ENCODE results near the gene CNNM3. TPM values are rescaled to one million over a fixed set of nuclear protein-coding genes. Genes with fewer than 3 reads are reported as not detected.
A peak's percentile ranks its signal among the peaks of the same experiment; 100 is the strongest.

Gene CNNM3
- total RNA-seq, 6 experiments from 2014 or later = 11.5 to 37.6 (median 21.6) TPM

DNA sequence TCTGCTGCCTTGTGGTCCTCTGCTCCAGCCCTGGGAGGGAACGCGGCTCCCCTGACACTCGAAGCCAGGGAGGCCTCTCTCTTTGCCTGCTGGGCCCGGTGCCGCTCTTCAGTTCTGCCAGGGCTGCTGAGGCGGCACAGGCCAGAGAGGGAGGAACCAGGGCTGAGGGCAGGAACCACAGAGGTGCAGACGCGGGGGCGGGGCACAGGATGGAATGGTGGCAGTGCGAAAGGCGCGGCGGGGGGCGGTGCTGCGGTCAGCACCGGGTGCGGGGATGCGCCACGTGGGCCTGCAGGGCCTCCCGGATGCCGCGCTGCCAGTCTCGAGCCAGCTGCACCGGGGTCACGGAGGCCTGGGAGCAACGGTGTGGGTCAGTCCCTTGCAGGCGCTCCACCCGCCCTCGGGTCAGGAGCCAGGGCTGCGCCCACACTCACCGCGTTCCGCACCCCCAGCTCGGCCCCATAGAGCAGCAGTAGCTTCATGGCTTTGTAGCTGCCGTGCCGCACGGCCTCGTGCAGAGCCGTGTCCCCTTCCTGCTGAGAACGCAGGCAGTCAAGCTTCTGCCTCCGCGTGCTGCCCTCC, 23.3 kb downstream of the CNNM3 start:
- 40% methylated on average over 1 of the region's 42 CpGs for WGBS (ENCODE audit: insufficient coverage, low coverage, low lambda C conversion rate, missing lambda C conversion rate)
- peak; percentile 42 to 66 (median 50) for ATAC-seq
- Histone ChIP-seq H3K27me3 (no peaks in the 10 kb centered on the region), H3K9me3 (no peaks in the 10 kb centered on the region), H3K4me3 (no peak overlapping the region), H3K4me1 (peaks cover 0 to under 1% (median 0%) of the 10 kb centered on the region in 4 donors), H3K27ac (no peak overlapping the region), H3K36me3 (peaks cover 0 to 10% (median 3%) of the 10 kb centered on the region in 4 donors)
- DNase-seq = peak in 1 of 3 donors; percentile 66
- TF ChIP-seq, protein P1, sequence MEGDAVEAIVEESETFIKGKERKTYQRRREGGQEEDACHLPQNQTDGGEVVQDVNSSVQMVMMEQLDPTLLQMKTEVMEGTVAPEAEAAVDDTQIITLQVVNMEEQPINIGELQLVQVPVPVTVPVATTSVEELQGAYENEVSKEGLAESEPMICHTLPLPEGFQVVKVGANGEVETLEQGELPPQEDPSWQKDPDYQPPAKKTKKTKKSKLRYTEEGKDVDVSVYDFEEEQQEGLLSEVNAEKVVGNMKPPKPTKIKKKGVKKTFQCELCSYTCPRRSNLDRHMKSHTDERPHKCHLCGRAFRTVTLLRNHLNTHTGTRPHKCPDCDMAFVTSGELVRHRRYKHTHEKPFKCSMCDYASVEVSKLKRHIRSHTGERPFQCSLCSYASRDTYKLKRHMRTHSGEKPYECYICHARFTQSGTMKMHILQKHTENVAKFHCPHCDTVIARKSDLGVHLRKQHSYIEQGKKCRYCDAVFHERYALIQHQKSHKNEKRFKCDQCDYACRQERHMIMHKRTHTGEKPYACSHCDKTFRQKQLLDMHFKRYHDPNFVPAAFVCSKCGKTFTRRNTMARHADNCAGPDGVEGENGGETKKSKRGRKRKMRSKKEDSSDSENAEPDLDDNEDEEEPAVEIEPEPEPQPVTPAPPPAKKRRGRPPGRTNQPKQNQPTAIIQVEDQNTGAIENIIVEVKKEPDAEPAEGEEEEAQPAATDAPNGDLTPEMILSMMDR (IDR thresholded peaks at IDR 0.05) = no peak
- no peak for TF ChIP-seq POLR2A (IDR thresholded peaks at IDR 0.05)
- intact Hi-C loops (cut with DNase I) = no loop called here

DNA sequence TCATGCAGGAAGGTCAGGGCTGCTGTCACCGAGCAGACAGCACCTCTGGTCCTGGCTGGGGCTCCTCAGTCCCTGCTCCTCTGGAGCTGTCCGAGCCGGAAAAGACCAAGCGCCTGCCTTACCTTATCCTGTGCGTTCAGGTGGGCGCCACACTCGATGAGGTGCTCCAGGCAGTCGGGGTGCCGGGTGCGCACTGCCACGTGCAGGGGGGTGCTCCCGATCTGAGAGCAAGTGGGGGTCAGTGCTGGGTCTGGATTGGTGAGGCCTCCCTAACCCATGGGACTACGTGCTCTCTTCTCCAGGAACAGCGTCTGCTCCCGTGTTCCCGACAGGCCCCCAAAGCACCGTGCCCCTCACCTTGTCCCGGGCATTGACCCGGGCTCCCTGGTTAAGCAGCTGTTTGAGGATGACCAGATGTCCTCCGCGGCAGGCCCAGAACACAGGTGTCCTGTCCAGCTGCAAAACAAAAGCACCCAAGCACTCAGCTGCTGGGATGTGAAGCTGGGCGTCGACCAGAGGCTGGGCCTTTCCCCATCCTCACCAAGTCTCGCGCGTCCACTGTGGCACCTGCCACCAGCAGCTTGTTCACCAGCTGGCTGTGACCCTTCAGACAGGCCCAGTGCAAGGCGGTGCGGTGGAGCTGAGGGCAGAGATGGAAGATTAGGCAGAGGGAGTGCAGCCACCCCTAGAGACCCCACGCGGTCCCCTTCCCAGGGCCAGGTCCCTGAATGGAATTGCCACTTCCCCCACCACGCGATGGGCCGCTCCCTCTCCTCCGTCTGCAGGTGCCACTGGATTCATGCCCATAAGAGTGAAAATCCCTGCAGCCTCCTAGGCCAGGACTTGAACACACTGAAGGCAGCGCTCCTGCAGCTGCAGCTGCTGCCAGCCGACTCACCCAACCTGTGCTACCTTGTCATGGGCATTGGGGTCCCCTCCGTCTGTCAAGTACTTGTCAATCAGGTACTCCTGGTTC, 24.1 kb downstream of the CNNM3 start:
- Histone ChIP-seq H3K27me3 (no peaks in the 10 kb centered on the region), H3K36me3 (peaks cover 0 to 10% (median 0%) of the 10 kb centered on the region in 4 donors), H3K27ac (no peak overlapping the region), H3K9me3 (no peaks in the 10 kb centered on the region), H3K4me1 (no peaks in the 10 kb centered on the region), H3K4me3 (no peak overlapping the region)
- WGBS (ENCODE audit: insufficient coverage, low coverage, low lambda C conversion rate, missing lambda C conversion rate) = 78% methylated on average over 6 of the region's 37 CpGs
- intact Hi-C loops (cut with DNase I) = no loop called here
- TF ChIP-seq, protein P1 (IDR thresholded peaks at IDR 0.05) = no peak
- ATAC-seq (peak in 2 of 4 donors; percentile 2 to 5), DNase-seq (no peak)

DNA sequence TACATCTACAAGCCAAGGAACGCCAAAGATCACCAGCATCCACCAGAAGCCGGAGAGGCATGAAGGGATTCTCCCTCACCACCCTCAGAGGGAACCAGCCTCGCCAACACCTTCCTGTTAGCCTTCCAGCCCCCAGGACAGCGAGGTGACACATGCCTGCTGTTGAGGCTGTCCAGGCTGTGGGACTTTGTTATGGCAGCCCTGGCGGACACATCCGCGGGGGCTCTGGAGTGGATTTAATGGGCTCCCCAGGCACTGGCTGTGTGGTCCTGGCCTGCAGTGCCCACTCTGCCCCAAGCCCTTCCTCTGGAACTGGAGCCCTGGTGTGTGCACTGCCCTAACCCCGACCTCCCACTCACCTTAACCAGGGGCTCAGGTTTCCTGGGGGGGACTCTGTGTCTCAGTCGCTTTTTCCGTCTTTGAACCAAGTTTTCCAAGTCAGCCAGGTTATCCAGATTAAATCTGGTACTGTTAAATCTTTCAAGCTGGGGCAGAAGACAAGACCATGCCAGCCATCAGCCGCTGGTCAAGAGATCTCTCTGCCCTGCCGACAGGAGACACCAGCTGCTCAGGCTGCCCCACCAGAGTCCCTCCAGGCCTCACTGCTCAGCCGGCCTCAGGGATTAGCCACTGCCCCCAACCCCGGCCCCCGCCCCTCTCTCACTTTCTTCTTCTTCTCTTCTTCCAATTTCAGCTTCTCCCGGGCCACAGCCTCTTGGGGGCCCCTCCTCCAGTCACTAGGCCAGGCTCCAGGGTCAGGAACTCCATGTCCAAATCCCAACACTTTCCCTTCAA, 25.8 kb downstream of the CNNM3 start:
- intact Hi-C loops (cut with DNase I) = no loop called here
- Histone ChIP-seq H3K27ac (no peak overlapping the region), H3K27me3 (no peaks in the 10 kb centered on the region), H3K9me3 (no peaks in the 10 kb centered on the region), H3K4me1 (no peaks in the 10 kb centered on the region), H3K36me3 (peaks cover 0 to 20% (median 3%) of the 10 kb centered on the region in 4 donors), H3K4me3 (no peak overlapping the region)
- ATAC-seq (no peak), DNase-seq (no peak)
- 93% methylated on average over 11 of the region's 16 CpGs for WGBS (ENCODE audit: insufficient coverage, low coverage, low lambda C conversion rate, missing lambda C conversion rate)
- TF ChIP-seq POLR2A (IDR thresholded peaks at IDR 0.05) = no peak
- TF ChIP-seq, protein P1 (IDR thresholded peaks at IDR 0.05) = no peak

DNA sequence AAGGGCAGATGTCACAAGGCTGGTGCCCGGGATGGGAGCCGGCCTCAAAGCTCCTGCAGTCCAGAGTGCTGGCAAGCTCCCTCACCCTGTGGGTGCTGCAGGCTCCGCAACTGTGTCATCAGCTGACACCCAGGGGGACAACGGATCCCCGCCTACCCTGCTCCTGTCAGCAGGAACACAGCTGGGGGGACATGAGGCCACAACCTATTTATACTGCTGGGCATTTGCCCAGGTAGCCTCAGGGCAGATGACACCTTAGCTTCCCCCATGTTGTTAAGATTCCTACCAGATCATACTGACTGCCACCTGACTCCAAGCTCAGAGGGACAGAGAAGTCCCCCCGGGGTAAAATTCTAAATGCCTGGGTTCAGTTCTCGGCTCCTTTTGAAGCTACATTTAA, 26.5 kb downstream of the CNNM3 start:
- WGBS (ENCODE audit: insufficient coverage, low coverage, low lambda C conversion rate, missing lambda C conversion rate) = 70% methylated on average over 2 of the region's 7 CpGs
- ATAC-seq (peak in 3 of 4 donors; percentile 18 to 34 (median 23)), DNase-seq (no peak)
- no peaks in the 10 kb centered on the region for H3K27me3 ChIP-seq
- TF ChIP-seq POLR2A (IDR thresholded peaks at IDR 0.05) = no peak
- TF ChIP-seq, protein P1 (IDR thresholded peaks at IDR 0.05) = no peak
- no peak overlapping the region for H3K27ac ChIP-seq
- no peak overlapping the region for H3K4me3 ChIP-seq
- H3K9me3 ChIP-seq = no peaks in the 10 kb centered on the region
- intact Hi-C loops (cut with DNase I) = no loop called here
- peaks cover 0 to 16% (median 3%) of the 10 kb centered on the region in 4 donors for H3K36me3 ChIP-seq
- peaks cover 0 to 2% (median under 1%) of the 10 kb centered on the region in 4 donors for H3K4me1 ChIP-seq
